NCI-H2196 (cell line): ENCODE data around the gene FBXO36.

Experiments used
- DNase-seq: peaks from one replicate; lab custom pipeline; 2025; ENCODE audit not compliant: unreplicated experiment; lab: John Stamatoyannopoulos, UW

Gene FBXO36

DNA sequence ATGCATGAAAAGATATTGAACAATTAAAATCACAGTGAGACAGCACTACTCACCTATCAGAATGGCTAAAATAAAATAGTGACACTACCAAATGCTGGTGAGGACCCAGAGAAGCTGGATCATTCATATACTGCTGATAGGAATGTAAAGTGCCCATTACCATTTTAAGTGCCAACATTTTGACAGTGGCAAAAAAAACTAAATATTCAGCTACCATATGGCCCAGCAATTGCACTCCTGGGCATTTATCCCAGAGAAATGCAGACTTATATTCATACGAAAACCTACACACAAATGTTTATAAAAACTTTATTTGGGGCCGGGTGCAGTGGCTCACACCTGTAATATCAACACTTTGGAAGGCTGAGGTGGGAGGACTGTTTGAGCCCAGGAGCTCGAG lies 47.6 kb downstream of the FBXO36 start:
- DNase-seq, result no peak

DNA sequence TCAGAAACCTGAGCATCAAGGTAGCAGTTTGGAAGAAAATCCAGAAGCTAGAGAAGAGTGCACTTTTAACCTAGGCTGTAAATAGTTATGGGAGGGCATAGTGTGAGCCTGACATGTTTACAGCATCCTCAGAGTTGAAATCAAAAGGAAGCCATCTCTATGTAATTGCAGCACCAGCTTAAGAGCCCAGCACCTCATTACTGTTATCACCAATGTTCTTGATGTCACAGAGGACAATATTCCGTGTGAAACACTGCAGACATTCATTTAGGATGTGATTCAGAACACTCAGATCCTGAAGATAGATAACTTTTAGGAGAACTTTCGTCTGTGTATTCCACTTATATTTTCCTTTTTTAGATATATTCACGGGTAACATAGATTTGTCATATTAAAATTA lies 48.1 kb downstream of the FBXO36 start:
- DNase-seq, result no peak

DNA sequence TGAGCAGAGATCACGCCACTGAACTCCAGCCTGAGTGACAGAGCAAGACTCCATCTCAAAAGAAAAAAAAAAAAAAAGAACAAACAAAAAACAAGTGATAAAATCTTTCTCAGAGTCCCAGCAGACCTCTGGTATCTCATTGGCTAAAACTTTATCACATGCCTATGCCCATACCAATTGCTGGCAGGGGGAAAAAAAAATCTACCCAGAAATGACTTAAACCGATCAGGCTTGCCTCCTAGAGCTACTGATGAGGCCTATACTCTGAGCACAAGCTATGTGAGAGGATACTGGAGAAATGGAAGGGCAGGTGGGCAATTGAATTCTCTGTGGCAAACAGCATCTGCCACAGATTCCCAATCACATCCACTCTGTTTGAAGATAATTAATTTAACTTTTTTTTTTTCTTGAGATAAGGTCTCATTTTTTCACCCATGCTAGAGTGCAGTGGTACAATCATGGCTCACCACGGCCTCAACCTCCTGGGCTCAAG lies 49.0 kb downstream of the FBXO36 start:
- no peak for DNase-seq

DNA sequence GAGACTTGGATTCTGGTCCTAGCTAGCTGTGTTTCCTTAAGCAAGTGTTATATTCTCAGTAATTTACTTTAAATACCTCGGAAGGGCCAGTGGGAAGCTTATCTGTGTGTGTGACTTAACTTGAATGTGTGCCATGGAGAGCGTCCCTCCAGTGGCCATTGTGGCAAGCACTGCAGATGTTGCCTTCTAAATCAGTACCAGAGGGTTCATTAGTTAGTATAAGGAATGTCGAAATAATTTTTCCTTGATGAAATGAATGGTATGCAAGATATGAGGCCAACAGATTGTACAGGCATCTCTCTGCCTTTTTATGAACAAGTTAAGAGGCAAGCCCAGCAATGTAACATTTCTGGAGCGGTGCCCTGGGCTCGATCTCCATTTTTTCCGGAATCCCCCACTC lies 52.0 kb downstream of the FBXO36 start:
- no peak for DNase-seq

DNA sequence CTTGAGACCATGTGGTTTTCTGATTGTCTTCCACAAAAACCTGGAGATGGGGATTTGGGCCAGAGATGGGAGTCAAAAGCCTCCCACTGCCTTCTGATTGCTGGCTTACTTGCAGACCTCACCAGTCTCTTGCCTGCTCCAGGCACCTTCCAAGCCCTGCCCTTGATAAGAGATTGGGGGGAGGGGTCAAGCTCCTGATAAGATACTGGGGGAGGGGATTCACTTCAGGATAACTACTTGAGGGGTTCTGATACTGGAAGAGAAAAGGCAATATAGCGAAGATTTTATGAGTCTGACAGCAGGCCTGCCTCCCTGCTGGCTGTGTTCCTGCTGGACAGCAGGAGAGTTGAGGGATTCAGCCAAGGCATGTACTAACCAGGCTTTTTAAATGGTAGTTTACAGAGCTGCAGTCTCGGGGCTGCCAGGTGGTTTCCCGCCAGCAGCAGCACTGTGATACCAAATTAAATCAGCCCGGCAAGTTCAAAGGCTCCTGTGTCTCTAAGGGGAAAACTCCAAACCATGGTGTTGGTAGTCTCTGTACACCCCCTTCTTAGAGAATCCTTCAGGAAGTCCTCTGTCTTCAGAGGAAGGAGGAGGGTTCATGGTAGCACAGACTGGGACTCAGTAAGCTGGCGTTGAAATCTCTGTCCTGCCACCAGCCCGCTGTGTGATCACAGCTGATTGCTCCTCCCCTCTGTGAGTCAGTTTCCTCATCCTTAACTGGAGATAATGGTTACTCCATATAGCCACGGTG lies 58.3 kb downstream of the FBXO36 start:
- DNase-seq, result peak; percentile 24

DNA sequence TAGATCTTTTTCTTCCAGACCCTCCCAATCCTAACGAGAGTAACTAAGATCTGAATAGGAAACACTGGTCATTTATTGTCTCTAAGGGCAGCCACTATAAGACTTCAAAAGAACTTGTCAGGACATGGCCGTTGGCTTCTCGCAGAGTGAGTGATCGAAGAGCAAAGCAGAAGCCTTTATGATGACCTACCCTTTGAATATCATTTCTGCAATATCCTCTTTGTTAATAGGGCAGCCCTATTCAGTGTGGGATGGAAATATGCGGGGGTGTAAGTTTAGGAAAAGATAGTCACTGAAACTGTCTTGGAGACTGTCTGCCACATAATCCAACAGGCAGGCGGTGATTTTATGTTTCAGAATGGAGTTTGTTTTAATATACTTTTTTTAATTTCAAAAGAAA lies 70.9 kb downstream of the FBXO36 start:
- no peak for DNase-seq

DNA sequence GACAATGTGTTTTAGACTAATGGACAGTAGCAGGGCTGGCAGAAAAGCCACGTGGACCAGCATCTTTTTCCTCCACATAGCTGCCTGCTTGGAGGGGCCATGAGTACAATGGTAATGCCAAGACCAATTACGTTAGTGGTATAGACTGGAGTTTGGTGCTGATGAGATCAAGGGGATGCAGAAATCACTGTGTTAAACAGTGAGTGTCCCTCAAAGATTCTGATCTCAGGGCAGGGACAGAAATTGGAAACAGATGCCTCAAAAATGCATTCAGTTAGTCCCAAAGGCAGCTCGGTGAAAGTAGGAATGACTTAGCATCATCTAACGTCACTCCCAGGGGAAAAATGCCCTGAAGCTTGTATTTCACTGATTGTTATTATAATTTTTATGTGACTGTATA lies 74.0 kb downstream of the FBXO36 start:
- DNase-seq, result no peak

DNA sequence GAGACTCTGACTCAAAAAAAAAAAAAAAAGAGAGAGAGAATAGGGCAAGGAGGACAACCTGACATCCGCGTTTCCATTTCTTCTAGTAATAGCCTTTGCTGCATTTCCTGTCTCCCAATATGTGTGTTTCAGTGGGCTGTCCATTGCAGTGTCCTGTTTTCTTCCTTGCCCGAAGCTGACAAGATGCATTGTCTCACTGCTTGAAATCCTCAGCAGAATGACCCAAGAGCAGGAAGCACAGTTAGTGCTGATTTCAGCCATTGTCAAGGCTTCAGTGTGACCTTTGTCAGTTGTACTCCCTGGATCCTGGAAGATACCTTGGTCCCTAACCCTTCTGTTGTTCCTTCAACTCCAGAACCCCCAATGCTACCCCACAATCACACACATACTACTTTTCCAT lies 75.3 kb downstream of the FBXO36 start:
- DNase-seq, result no peak

DNA sequence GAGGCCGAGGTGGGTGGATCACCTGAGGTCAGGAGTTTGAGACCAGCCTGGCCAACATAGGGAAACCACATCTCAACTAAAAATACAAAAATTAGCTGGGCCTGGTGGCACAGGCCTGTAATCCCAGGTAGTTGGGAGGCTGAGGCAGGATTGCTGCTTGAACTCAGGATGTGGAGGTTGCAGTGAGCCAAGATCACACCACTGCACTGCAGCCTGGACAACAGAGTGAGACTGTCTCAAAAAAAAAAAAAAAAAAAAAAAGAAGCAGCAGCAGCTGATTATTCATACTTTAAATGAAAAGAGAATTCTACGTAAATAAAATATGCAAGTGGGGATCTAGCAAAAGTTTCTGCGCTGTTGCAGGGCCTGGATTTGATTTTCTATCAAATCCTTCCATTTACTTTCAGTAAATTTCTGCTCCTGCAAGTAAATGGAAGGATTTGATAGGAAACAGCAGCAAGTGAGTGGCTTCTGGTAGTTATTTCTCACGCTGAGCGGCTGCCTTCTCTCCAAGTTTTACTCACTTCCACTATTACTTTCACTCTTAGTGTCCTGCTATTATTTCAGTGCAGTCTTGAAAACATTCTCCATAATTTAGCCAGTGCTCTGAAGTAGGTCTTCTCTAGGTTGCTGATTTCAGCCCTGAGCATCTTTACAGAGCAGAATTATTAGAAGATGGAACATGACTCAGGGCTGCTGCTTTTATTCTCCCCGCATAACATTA lies 78.0 kb downstream of the FBXO36 start:
- DNase-seq, result no peak

DNA sequence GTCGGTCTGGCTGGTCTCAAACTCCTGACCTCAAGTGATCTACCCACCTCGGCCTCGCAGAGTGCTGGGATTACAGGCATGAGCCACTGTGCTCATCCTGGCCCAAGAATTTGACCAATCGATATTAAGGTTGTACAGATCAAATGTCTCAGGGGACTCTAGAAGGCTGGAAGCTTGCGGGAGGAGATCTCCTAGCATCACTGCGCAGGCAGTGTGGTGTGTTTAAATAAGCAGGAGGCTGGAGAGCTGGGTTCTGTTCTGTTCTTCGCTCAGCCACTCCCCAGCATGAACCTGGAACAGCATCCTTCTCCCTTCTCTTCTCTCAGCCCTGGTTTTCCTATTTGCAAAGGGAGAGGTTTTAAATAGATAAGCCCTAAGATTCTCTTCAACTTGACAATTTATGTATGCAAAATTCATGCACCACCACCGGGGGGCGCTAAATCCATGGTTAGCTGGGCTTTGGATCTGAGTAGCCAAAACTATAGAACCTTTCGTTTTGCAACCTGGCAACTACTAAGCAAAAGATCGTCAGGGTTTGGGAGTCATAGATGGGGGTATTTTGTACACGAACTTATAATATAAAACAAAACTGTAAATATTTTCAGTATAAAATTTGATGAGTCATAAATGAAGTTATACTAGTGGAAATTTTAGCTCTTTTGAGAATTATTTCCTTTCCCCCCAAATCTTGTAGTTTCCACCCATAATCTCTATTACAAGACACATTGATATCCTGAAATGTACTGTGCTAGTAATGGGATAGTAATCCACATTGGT lies 85.8 kb downstream of the FBXO36 start:
- DNase-seq, result peak; percentile 82

DNA sequence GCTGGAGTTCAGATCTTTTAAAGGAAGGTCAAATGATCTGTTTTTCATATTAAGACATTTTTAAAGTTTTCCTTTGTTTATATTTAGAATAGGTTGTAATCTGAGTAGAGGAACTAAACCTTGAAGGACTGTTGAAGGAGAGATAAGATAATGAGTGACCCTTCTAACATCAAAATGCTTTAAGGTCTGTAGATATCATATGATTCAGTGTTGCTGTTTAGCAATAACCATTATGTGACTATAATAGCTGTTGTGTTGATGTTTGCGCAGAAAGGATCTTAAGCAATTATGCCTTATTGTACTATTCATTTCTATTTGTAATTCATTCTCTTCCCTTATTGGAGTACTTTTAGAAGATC lies 86.4 kb downstream of the FBXO36 start:
- no peak for DNase-seq

DNA sequence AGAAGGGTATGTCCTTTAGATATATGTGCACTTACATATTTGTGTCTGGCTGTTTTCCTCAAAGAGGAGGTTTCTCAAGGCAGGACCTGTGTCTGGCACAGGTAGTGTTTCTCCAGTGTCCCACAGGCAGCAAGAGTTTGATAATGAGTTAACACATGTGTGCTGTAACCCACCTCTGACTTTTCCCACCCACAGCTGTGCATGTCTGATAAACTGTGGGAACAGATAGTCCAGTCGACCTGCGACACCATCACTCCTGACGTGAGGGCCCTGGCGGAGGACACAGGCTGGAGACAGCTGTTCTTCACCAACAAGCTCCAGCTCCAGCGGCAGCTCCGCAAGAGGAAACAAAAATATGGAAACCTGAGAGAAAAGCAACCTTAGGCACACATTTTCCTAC lies 88.2 kb downstream of the FBXO36 start:
- no peak for DNase-seq

DNA sequence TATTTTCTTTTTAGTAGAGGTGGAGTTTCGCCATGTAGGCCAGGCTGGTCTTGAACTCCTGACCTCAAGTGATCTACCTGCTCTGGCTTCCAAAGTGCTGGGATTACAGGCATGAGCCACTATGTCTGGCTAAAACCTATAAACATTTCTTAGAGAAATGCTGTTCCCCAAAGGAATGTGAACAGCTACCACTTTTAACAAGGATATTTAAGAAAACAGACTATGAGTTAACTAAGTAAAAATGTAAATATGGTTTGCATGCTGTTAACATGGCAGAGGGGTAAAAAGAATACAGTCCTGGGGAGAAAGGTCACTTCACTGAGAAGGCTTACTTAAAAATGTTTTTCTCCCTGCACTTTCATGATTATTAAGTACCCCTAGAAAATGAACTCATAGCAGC lies 89.3 kb downstream of the FBXO36 start:
- DNase-seq, result no peak

DNA sequence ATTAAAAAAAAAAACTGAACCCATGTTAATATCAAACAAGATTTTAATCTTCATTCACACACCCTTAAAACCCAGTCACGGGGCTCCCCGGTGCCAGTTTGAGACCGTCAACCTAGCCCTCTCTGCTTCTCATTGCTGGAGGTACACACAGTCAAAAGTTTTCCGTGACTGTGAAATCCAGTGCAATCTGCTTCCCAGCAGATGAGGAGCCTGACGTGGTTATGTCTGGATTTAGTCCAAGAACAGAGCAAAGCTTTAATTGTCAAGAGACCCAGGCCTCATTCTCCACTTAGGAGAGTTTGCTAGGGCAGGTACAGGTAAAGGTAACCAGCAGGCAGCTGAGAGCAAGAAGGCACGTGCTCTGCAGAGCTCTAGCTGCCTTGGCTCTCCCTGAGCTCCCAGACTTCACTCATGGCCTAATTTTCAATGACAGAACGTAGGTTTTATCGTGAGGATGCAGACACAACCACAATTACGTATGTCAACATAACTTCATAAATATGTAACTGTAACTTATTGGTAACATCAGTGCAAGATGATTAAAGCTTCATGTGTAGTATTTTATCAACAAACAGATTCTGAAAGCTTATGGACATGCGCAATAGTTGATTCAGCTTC lies 90.1 kb downstream of the FBXO36 start:
- DNase-seq, result no peak

DNA sequence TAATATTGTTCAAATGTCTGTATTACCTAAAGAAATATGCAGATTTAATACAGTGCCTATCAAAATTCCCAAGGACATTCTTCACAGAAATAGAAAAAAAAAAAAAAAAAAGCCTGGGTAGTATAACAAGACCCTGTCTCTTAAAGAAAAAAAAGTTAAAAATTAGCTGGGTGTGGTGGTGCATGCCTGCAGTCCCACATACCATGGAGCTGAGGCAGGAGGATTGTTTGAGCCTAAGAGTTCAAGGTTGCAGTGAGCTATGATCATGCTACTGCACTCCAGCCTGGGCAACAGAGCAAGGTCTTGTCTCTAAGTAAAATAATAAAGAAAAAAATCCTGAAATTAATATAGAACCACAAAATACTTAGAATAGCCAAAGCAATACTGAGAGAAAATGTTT lies 94.5 kb downstream of the FBXO36 start:
- DNase-seq, result no peak

DNA sequence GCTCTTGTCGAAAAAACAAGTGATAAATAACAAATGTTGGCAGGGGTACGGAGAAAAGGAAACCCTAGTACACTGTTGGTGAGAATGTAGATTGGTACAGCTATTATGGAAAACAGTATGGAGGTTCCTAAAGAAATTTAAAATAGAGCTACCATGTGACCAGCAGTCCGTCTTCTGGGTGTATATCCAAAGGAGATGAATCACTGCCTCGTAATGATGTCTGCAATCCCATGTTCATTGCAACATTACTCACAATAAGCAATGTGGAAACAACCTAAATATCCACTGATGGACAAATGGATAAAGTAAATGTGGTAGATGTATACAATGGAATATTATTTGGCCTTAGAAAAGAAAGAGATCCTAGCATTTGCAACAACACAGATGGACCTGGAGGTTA lies 95.8 kb downstream of the FBXO36 start:
- DNase-seq, result no peak

DNA sequence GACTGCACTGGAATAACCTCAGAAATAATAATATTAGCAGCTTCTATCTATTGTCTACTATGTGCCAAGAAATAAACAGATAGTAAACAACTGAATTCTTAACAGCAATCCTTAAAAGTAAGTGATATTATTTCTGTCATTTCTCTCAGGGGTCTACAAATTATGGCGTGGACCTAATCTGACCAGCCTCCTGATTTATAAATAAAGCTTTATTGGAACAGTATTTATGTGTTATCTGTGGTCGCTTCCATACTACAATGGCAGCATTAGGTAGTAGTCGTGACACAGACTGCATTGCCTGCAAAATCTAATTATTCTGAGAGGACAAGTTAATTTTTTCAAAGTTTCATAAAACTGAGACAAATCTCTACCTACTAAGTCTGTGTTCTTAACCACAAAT lies 97.4 kb downstream of the FBXO36 start:
- DNase-seq, result no peak

DNA sequence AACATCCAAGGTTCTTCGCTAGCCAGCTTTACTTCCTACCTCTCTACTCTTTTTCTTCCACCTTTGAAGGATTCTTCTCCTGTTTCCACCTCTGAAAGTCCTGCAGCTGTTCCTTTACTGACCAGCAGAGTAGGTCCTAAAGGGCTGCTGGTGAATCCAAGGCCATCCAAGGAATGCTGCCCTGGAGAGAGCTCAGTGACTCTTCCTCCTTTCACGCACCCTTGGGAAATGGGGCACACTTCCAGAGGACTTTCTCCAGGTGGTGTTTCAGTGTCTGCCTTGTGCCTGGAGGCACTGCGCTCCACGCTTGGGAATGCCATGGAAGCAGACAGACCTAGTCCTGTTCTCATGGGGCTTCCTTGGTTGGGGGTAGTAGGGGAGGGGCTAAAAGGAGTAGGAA lies 101.0 kb downstream of the FBXO36 start:
- DNase-seq, result no peak

DNA sequence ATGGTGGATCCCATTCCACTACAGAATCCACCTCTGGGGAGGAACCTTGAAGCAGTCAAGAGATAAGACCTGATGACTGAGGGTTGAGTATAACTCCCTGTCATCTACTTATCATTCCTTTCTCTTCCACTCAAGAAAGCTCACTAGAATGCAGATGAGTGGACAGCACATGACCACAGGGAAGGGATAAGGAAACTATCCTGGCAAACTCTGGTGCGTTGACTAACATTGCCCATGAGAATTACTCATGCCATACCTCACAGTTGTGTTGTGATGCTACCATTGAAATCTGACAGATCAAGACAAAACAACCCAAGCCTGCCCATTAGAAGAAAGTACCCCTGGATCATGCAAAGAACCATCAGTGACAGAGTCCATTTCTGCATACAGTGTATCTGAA lies 119.9 kb downstream of the FBXO36 start:
- no peak for DNase-seq

DNA sequence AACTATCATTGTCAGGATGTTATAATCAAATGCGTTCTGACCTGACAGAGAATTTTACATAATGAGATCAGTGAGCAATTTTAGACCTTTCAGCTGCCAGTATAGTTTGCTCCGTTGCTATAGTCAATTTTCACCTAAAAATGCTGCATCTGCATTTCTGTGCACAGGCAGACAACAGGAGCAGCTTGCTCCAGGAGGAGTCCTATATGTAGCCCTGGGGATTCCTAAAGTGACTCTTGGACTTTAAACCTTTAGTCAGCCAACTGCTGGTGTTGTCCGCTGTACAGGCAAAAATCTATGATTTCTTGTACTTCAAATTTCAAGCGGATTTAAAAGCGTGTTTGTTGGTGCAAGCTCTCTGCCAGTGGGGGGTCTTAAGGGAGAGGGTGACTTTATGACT lies 120.7 kb downstream of the FBXO36 start:
- DNase-seq, result no peak

DNA sequence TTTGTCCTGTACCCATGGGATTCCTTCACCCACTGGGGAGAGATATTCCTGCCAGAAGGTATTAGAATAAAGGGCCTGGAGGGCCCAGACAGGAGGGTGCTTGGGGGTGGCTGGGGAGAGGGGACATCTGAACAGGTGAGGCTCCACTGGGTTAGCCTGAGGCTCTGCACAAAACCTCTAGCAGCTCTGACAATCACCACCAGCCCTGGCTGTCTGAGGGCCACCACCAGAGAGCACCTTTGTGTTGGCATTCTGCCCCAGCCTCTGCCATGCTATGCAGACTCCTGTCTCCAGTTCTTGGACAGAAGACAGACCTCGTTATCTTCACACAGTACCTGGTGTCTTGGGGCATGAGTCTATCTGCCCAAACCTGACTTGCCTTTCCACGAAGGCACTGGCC lies 121.2 kb downstream of the FBXO36 start:
- peak; percentile 14 for DNase-seq

DNA sequence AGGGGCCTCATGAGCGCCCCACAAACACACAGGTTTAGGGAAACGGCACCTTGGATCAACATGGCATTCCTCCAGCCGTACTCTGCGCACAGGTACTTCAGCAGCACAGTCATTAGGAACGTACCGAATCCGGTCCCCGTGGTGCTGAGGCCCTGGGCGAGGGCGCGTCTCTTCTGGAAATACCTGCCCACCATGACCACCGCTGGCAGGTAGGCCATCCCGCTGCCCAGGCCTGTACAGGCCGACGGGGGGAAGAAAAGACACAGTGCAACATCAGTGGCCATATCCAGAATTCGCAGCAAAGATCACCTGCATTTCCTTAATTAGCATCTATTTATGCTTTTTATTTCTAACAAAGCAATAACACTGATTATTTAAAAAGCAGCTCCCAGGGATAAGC lies 124.2 kb downstream of the FBXO36 start:
- no peak for DNase-seq
